AG04450 (cell line): ENCODE data around the gene TUBGCP5. TPM values are rescaled to one million over a fixed set of nuclear protein-coding genes. Genes with fewer than 3 reads are reported as not detected.

Experiments used
- CTCF ChIA-PET: fragments of 300-600, 350-600 bp; formaldehyde crosslinking; extraction: SDS; loops from one replicate; lab custom pipeline; 2022; ENCODE audit warnings: antibody characterized with exemption, inconsistent platforms; lab: Charles Lee
- POLR2A ChIA-PET: fragments of 350-600 bp; formaldehyde crosslinking; extraction: SDS; loops from one replicate; lab custom pipeline; 2021; ENCODE audit warnings: antibody characterized with exemption, inconsistent platforms; lab: Yijun Ruan, JAX
- DNase-seq: peaks from one replicate; pipeline ENCODE4 v3.0.0-alpha.2; 2011; ENCODE audit warnings: low read depth, low spot score
- H3K27ac ChIP-seq: one replicate; pipeline ENCODE4 v1.5.1; 2012; ENCODE audit warnings: low read depth, low read length, control low read depth
- H3K27me3 ChIP-seq: one replicate; pipeline ENCODE4 v1.6.0; 2012; ENCODE audit warnings: low read length; ENCODE audit not compliant: control insufficient read depth, insufficient read depth
- H3K4me3 ChIP-seq: 2 replicates; pipeline ENCODE4 v1.5.1; 2011; ENCODE audit warnings: mild to moderate bottlenecking, low read depth, low read length, control low read depth
- H3K9me3 ChIP-seq: 2 replicates; pipeline ENCODE4 v1.5.1; 2012; ENCODE audit warnings: low read length; ENCODE audit not compliant: control insufficient read depth, insufficient read depth
- polyA plus RNA-seq: library from polyadenylated mRNA; depleted of rRNA; stranded (reverse); fragments of >200 nt; gene quantifications from 2 replicates; pipeline ENCODE4 v1.2.3, GENCODE V29; 2011
- TF ChIP-seq, protein P1 (sequence below): IDR thresholded peaks from 2 replicates; pipeline ENCODE4 v1.5.1; 2011; ENCODE audit warnings: low read depth, low read length, control low read depth, inconsistent platforms

TUBGCP5 gene
- polyA plus RNA-seq, 1 experiment: 15.7 TPM

DNA sequence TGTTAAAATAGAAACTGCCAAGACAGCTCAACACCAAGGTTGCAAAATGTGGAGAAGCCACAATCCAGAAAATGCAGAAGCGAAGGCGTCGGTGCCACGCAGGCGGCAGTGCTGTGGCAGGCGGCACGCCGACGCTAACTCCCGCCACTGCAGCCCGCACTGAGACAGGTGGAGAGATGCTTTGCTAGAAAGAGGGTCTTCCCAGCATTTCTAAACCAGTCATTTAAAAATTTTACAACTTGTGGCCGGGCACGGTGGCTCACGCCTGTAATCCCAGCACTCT, 82.5 kb downstream of the TUBGCP5 start:
- TF ChIP-seq, protein P1, sequence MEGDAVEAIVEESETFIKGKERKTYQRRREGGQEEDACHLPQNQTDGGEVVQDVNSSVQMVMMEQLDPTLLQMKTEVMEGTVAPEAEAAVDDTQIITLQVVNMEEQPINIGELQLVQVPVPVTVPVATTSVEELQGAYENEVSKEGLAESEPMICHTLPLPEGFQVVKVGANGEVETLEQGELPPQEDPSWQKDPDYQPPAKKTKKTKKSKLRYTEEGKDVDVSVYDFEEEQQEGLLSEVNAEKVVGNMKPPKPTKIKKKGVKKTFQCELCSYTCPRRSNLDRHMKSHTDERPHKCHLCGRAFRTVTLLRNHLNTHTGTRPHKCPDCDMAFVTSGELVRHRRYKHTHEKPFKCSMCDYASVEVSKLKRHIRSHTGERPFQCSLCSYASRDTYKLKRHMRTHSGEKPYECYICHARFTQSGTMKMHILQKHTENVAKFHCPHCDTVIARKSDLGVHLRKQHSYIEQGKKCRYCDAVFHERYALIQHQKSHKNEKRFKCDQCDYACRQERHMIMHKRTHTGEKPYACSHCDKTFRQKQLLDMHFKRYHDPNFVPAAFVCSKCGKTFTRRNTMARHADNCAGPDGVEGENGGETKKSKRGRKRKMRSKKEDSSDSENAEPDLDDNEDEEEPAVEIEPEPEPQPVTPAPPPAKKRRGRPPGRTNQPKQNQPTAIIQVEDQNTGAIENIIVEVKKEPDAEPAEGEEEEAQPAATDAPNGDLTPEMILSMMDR: no peak
- ChIA-PET POLR2A (no interaction called here), CTCF (no interaction called here)
- no peak overlapping the region for H3K4me3 ChIP-seq
- no peak overlapping the region for H3K27ac ChIP-seq
- no peak for DNase-seq
- H3K9me3 ChIP-seq: peaks cover 2% of the 10 kb centered on the region; the same call in 1 of the 2 replicates
- H3K27me3 ChIP-seq: no peaks in the 10 kb centered on the region

DNA sequence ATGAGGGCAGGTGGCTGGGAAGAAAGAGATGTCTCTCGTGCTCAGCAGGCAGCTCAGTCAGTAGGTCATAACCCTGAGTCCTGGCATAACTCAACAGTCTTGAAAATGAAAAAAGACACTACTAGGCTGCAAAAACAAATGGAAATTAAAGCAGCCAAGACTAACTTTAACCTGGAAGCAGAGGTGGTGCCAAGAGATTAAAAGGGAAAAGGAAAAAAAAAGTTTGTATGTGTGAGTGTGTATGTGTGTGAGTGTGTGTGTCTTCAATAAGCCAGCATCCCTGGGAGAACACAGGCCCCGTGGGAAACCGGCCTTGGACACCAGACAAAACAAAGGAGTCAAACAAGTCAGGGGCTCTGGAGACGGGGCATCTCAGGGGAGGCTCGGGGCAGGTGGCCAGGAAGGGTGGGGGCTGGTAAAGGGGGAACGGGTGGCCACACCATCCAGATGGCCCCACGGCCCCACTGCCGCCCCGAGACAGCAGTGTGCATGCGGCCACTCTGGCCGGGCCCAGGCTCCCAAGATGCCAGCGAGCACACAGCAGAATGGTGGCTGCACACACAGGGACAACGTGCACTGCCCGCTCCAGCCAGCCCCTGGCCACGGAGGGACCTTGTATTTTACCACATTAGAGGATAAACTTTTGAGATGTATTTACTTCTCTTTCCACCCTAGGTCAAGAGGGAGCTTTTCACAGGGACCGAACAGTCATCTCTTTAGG, 83.0 kb downstream of the TUBGCP5 start:
- no peak for DNase-seq
- H3K9me3 ChIP-seq: peaks cover 5% of the 10 kb centered on the region; the same call in 1 of the 2 replicates
- CTCF ChIA-PET: no interaction called here
- no peak overlapping the region for H3K4me3 ChIP-seq
- H3K27me3 ChIP-seq: no peaks in the 10 kb centered on the region
- no peak overlapping the region for H3K27ac ChIP-seq
- POLR2A ChIA-PET: no interaction called here
- TF ChIP-seq, protein P1: no peak

GRCh38 chr15:22955544-22956119, 83.7 kb downstream of the TUBGCP5 start:
- TF ChIP-seq, protein P1: no peak
- H3K27ac ChIP-seq: no peak overlapping the region
- no peak for DNase-seq
- H3K27me3 ChIP-seq: no peaks in the 10 kb centered on the region
- POLR2A ChIA-PET: no interaction called here
- peaks cover 9% of the 10 kb centered on the region; the same call in 1 of the 2 replicates for H3K9me3 ChIP-seq
- CTCF ChIA-PET: no interaction called here
- H3K4me3 ChIP-seq: no peak overlapping the region

- no peak overlapping the region for H3K4me3 ChIP-seq
- POLR2A ChIA-PET: no interaction called here
- TF ChIP-seq, protein P1: no peak
- no peak for DNase-seq
- CTCF ChIA-PET: no interaction called here
- H3K9me3 ChIP-seq: peaks cover 9% of the 10 kb centered on the region; the same call in 1 of the 2 replicates
- H3K27me3 ChIP-seq: no peaks in the 10 kb centered on the region
- no peak overlapping the region for H3K27ac ChIP-seq
These were observed 84.4 kb downstream of the TUBGCP5 start for GRCh38 chr15:22954798-22955543.

GRCh38 chr15:22954326-22954725, 85.0 kb downstream of the TUBGCP5 start:
- Histone ChIP-seq H3K9me3 (peaks cover 9% of the 10 kb centered on the region; the same call in 1 of the 2 replicates), H3K4me3 (no peak overlapping the region), H3K27ac (no peak overlapping the region), H3K27me3 (no peaks in the 10 kb centered on the region)
- no peak for DNase-seq
- POLR2A ChIA-PET: no interaction called here
- TF ChIP-seq, protein P1: no peak
- CTCF ChIA-PET: no interaction called here
